Measurements from ENCODE around the gene NMB. TPM values are rescaled to one million over a fixed set of nuclear protein-coding genes. Genes with fewer than 3 reads are reported as not detected.
"Not testable (repeated sequence)": the region's sequence is repeated elsewhere in the genome, so short reads cannot be mapped to it uniquely, and the experiment has no call there.

NMB gene
- total RNA-seq, 1 experiment from 2014 or later, result 4.5 TPM

- in situ Hi-C loops (cut with HindIII; ENCODE audit: low sequenced_read_pairs), result no loop called here
- DNase-seq (ENCODE audit: low spot score), result no peak
Measured at GRCh38 chr15:84658788-84659411, 901 bp upstream of the NMB start.

- no peak for DNase-seq (ENCODE audit: low spot score)
- in situ Hi-C loops (cut with HindIII; ENCODE audit: low sequenced_read_pairs), result no loop called here
Measured at GRCh38 chr15:84657748-84658079, 285 bp downstream of the NMB start.

GRCh38 chr15:84656972-84657371 lies 1.0 kb downstream of the NMB start:
- no peak for DNase-seq (ENCODE audit: low spot score)
- in situ Hi-C loops (cut with HindIII; ENCODE audit: low sequenced_read_pairs), result no loop called here

- peak; percentile 82 for DNase-seq (ENCODE audit: low spot score)
- in situ Hi-C loops (cut with HindIII; ENCODE audit: low sequenced_read_pairs), result no loop called here
Measured at GRCh38 chr15:84654689-84655453, 3.1 kb downstream of the NMB start.

GRCh38 chr15:84653910-84654688 lies 3.9 kb downstream of the NMB start, which contains the start of gene WDR73:
WDR73 (minus strand) TSS chr15:84654283; CDS start chr15:84654274, 9 bp downstream.
- DNase-seq (ENCODE audit: low spot score), result peak; percentile 97
- in situ Hi-C loops (cut with HindIII; ENCODE audit: low sequenced_read_pairs), result no loop called here

GRCh38 chr15:84653584-84653909 lies 4.5 kb downstream of the NMB start:
- in situ Hi-C loops (cut with HindIII; ENCODE audit: low sequenced_read_pairs), result no loop called here
- no peak for DNase-seq (ENCODE audit: low spot score)

- DNase-seq (ENCODE audit: low spot score), result no peak
- in situ Hi-C loops (cut with HindIII; ENCODE audit: low sequenced_read_pairs), result no loop called here
Measured at GRCh38 chr15:84649706-84650105, 8.3 kb downstream of the NMB start.

GRCh38 chr15:84648539-84648938 lies 9.5 kb downstream of the NMB start:
- in situ Hi-C loops (cut with HindIII; ENCODE audit: low sequenced_read_pairs), result no loop called here
- DNase-seq (ENCODE audit: low spot score), result no peak

- in situ Hi-C loops (cut with HindIII; ENCODE audit: low sequenced_read_pairs), result no loop called here
- no peak for DNase-seq (ENCODE audit: low spot score)
Measured at GRCh38 chr15:84647726-84648125, 10.3 kb downstream of the NMB start.

GRCh38 chr15:84645997-84646396 lies 12.0 kb downstream of the NMB start:
- DNase-seq (ENCODE audit: low spot score), result no peak

GRCh38 chr15:84645496-84645895 lies 12.5 kb downstream of the NMB start:
- in situ Hi-C loops (cut with HindIII; ENCODE audit: low sequenced_read_pairs), result no loop called here
- DNase-seq (ENCODE audit: low spot score), result no peak

More at GRCh38 chr15:84645997-84646396, 12.0 kb downstream of the NMB start:
- in situ Hi-C loops (cut with HindIII; ENCODE audit: low sequenced_read_pairs), result no loop called here

GRCh38 chr15:84643838-84644237 lies 14.2 kb downstream of the NMB start:
- in situ Hi-C loops (cut with HindIII; ENCODE audit: low sequenced_read_pairs), result no loop called here
- no peak for DNase-seq (ENCODE audit: low spot score)

- DNase-seq (ENCODE audit: low spot score); in situ Hi-C loops (cut with HindIII; ENCODE audit: low sequenced_read_pairs): not testable (repeated sequence)
Measured at GRCh38 chr15:84642640-84643039, 15.4 kb downstream of the NMB start.

- in situ Hi-C loops (cut with HindIII; ENCODE audit: low sequenced_read_pairs); DNase-seq (ENCODE audit: low spot score): not testable (repeated sequence)
Measured at GRCh38 chr15:84641871-84642270, 16.1 kb downstream of the NMB start.

- in situ Hi-C loops (cut with HindIII; ENCODE audit: low sequenced_read_pairs), result no loop called here
- peak; percentile 33 for DNase-seq (ENCODE audit: low spot score)
Measured at GRCh38 chr15:84638103-84638502, 19.9 kb downstream of the NMB start.

GRCh38 chr15:84634228-84634837 lies 23.7 kb downstream of the NMB start:
- DNase-seq (ENCODE audit: low spot score), result peak; percentile 52
- in situ Hi-C loops (cut with HindIII; ENCODE audit: low sequenced_read_pairs), result no loop called here

- peak; percentile 70 for DNase-seq (ENCODE audit: low spot score)
- in situ Hi-C loops (cut with HindIII; ENCODE audit: low sequenced_read_pairs), result no loop called here
Measured at GRCh38 chr15:84633311-84634227, 24.4 kb downstream of the NMB start.

- no peak for DNase-seq (ENCODE audit: low spot score)
- in situ Hi-C loops (cut with HindIII; ENCODE audit: low sequenced_read_pairs), result no loop called here
Measured at GRCh38 chr15:84631706-84632272, 26.2 kb downstream of the NMB start.

Data from G401 (cell line).